Head of caudate nucleus (tissue), 42 donors: ENCODE measurements around the gene SLC16A14.

ENCODE experiments used
- DNase-seq, 42 donors: peaks; one replicate each; pipeline versions ENCODE4 v3.0.0 to v3.0.0-alpha.2; 2020 to 2021; ENCODE audit warnings: mixed read lengths in 7 of 42
- intact Hi-C: fragments of 100-400 bp; cut with DNase I; formaldehyde crosslinking; loops from one replicate; pipeline ENCODE4 v1.15.0; 2022

Gene SLC16A14

DNA sequence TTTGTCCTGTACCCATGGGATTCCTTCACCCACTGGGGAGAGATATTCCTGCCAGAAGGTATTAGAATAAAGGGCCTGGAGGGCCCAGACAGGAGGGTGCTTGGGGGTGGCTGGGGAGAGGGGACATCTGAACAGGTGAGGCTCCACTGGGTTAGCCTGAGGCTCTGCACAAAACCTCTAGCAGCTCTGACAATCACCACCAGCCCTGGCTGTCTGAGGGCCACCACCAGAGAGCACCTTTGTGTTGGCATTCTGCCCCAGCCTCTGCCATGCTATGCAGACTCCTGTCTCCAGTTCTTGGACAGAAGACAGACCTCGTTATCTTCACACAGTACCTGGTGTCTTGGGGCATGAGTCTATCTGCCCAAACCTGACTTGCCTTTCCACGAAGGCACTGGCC lies 25.3 kb downstream of the SLC16A14 start:
- no peak for DNase-seq
- intact Hi-C loops = no loop called here

- no peak for DNase-seq
- intact Hi-C loops = no loop called here
Observed at GRCh38 chr2:230043025-230043424, 25.7 kb downstream of the SLC16A14 start.

DNA sequence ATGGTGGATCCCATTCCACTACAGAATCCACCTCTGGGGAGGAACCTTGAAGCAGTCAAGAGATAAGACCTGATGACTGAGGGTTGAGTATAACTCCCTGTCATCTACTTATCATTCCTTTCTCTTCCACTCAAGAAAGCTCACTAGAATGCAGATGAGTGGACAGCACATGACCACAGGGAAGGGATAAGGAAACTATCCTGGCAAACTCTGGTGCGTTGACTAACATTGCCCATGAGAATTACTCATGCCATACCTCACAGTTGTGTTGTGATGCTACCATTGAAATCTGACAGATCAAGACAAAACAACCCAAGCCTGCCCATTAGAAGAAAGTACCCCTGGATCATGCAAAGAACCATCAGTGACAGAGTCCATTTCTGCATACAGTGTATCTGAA lies 26.5 kb downstream of the SLC16A14 start:
- no peak for DNase-seq

DNA sequence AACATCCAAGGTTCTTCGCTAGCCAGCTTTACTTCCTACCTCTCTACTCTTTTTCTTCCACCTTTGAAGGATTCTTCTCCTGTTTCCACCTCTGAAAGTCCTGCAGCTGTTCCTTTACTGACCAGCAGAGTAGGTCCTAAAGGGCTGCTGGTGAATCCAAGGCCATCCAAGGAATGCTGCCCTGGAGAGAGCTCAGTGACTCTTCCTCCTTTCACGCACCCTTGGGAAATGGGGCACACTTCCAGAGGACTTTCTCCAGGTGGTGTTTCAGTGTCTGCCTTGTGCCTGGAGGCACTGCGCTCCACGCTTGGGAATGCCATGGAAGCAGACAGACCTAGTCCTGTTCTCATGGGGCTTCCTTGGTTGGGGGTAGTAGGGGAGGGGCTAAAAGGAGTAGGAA lies 45.4 kb downstream of the SLC16A14 start:
- intact Hi-C loops = no loop called here
- DNase-seq = no peak

More for the DNA sequence above, 26.5 kb downstream of the SLC16A14 start:
- intact Hi-C loops = no loop called here

DNA sequence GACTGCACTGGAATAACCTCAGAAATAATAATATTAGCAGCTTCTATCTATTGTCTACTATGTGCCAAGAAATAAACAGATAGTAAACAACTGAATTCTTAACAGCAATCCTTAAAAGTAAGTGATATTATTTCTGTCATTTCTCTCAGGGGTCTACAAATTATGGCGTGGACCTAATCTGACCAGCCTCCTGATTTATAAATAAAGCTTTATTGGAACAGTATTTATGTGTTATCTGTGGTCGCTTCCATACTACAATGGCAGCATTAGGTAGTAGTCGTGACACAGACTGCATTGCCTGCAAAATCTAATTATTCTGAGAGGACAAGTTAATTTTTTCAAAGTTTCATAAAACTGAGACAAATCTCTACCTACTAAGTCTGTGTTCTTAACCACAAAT lies 49.0 kb downstream of the SLC16A14 start:
- intact Hi-C loops = no loop called here

GRCh38 chr2:230018153-230018552 lies 50.6 kb downstream of the SLC16A14 start:
- intact Hi-C loops = no loop called here
- DNase-seq = no peak

More for the DNA sequence above, 49.0 kb downstream of the SLC16A14 start:
- DNase-seq = no peak

DNA sequence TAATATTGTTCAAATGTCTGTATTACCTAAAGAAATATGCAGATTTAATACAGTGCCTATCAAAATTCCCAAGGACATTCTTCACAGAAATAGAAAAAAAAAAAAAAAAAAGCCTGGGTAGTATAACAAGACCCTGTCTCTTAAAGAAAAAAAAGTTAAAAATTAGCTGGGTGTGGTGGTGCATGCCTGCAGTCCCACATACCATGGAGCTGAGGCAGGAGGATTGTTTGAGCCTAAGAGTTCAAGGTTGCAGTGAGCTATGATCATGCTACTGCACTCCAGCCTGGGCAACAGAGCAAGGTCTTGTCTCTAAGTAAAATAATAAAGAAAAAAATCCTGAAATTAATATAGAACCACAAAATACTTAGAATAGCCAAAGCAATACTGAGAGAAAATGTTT lies 51.9 kb downstream of the SLC16A14 start:
- intact Hi-C loops = no loop called here
- DNase-seq = no peak

- intact Hi-C loops = no loop called here
- DNase-seq = no peak
Observed at GRCh38 chr2:230012267-230012884, 56.3 kb downstream of the SLC16A14 start.

- intact Hi-C loops = no loop called here
- no peak for DNase-seq
Observed at GRCh38 chr2:230011617-230012016, 57.1 kb downstream of the SLC16A14 start.

GRCh38 chr2:230010501-230010900 lies 58.2 kb downstream of the SLC16A14 start:
- intact Hi-C loops = no loop called here
- DNase-seq = no peak

DNA sequence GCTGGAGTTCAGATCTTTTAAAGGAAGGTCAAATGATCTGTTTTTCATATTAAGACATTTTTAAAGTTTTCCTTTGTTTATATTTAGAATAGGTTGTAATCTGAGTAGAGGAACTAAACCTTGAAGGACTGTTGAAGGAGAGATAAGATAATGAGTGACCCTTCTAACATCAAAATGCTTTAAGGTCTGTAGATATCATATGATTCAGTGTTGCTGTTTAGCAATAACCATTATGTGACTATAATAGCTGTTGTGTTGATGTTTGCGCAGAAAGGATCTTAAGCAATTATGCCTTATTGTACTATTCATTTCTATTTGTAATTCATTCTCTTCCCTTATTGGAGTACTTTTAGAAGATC lies 60.0 kb downstream of the SLC16A14 start:
- intact Hi-C loops = loop anchor here (10.0 kb wide), 1 partner anchor 146 kb away; no protein-coding TSS in a partner anchor
- DNase-seq = no peak

- peak; percentile 62 to 91 (median 82) for DNase-seq
- intact Hi-C loops = loop anchor here (10.0 kb wide), 1 partner anchor 147 kb away; no protein-coding TSS in a partner anchor
Observed at GRCh38 chr2:230007931-230008707, 60.6 kb downstream of the SLC16A14 start.

- DNase-seq = peak in 2 of 42 donors; percentile 3 to 33
- intact Hi-C loops = loop anchor here (10.0 kb wide), 1 partner anchor 155 kb away; no protein-coding TSS in a partner anchor
Observed at GRCh38 chr2:230000118-230000841, 68.4 kb downstream of the SLC16A14 start.

GRCh38 chr2:229997565-229997964 lies 71.2 kb downstream of the SLC16A14 start:
- intact Hi-C loops = no loop called here

DNA sequence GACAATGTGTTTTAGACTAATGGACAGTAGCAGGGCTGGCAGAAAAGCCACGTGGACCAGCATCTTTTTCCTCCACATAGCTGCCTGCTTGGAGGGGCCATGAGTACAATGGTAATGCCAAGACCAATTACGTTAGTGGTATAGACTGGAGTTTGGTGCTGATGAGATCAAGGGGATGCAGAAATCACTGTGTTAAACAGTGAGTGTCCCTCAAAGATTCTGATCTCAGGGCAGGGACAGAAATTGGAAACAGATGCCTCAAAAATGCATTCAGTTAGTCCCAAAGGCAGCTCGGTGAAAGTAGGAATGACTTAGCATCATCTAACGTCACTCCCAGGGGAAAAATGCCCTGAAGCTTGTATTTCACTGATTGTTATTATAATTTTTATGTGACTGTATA lies 72.4 kb downstream of the SLC16A14 start:
- intact Hi-C loops = no loop called here
- DNase-seq = no peak

More at GRCh38 chr2:229997565-229997964, 71.2 kb downstream of the SLC16A14 start:
- DNase-seq = no peak

DNA sequence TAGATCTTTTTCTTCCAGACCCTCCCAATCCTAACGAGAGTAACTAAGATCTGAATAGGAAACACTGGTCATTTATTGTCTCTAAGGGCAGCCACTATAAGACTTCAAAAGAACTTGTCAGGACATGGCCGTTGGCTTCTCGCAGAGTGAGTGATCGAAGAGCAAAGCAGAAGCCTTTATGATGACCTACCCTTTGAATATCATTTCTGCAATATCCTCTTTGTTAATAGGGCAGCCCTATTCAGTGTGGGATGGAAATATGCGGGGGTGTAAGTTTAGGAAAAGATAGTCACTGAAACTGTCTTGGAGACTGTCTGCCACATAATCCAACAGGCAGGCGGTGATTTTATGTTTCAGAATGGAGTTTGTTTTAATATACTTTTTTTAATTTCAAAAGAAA lies 75.5 kb downstream of the SLC16A14 start:
- no peak for DNase-seq
- intact Hi-C loops = no loop called here
